Esophagus (tissue), 2 donors: Measurements from ENCODE around the gene PIK3R4. TPM values are rescaled to one million over a fixed set of nuclear protein-coding genes. Genes with fewer than 3 reads are reported as not detected.

Experiments used
- H3K27ac ChIP-seq, 2 donors: one replicate each; pipeline ENCODE4 v1.5.1; 2013; ENCODE audit warnings: low read depth in 2 of 2, mild to moderate bottlenecking in 2 of 2, inconsistent platforms in 1 of 2, low read length in 1 of 2, moderate library complexity in 1 of 2
- H3K27me3 ChIP-seq, 2 donors: one replicate each; pipeline ENCODE4 v1.6.1; 2013; ENCODE audit warnings: low read length in 2 of 2, control low read depth in 1 of 2, mild to moderate bottlenecking in 1 of 2; ENCODE audit not compliant: insufficient read depth in 2 of 2, control insufficient read depth in 1 of 2
- H3K36me3 ChIP-seq, 2 donors: one replicate each; pipeline ENCODE4 v1.6.1; 2013; ENCODE audit warnings: low read length in 1 of 2; ENCODE audit not compliant: control insufficient read depth in 2 of 2, insufficient read depth in 2 of 2
- H3K4me1 ChIP-seq, 2 donors: one replicate each; pipeline ENCODE4 v1.6.1; 2013; ENCODE audit warnings: low read length in 1 of 2; ENCODE audit not compliant: control insufficient read depth in 2 of 2, insufficient read depth in 2 of 2
- H3K4me3 ChIP-seq, 2 donors: one replicate each; pipeline ENCODE4 v1.5.1; 2013; ENCODE audit warnings: low read length in 2 of 2, mild to moderate bottlenecking in 2 of 2, low read depth in 1 of 2, moderate library complexity in 1 of 2
- H3K9me3 ChIP-seq, 2 donors: one replicate each; pipeline ENCODE4 v1.6.1; 2013; ENCODE audit warnings: mild to moderate bottlenecking in 2 of 2, low read depth in 1 of 2, low read length in 1 of 2, moderate library complexity in 1 of 2; ENCODE audit not compliant: control insufficient read depth in 2 of 2, insufficient read depth in 1 of 2
- WGBS, 2 donors: extraction: QIAGEN DNeasy Blood & Tissue Kit; methylation state at CpG; one replicate each; pipeline ENCODE4 v1.1.7; 2013; 5-methylcytosine and 5-hydroxymethylcytosine counted together
- polyA plus RNA-seq, 2 donors: library from polyadenylated mRNA; stranded (reverse); fragments of 200-250 nt; gene quantifications; one replicate each; pipeline ENCODE4 v1.2.3, GENCODE V29; 2013
- donor health status: healthy with polysubstance abuse.
- donor health status: Bipolar disorder and iron deficiency.

The PIK3R4 gene
- polyA plus RNA-seq, 2 donors: 17.9 to 20.7 TPM

DNA sequence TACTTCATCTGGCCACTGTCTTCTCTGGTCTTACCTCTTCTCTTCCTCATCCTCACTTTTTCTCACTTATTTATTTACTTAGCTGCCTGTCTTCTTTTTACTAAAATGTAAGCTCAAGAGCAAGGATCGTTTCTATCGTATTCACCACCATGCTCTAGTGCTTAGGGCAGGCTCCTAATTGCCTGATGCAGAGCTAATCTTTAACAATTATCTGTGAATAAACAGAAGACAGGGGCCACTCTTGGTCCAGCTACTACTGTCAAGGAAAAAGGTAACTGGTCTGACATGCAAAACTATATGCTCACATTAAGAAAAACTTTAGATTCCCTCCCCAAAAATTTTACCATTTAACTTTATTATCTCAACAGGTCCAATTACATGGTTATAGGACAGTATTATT is 17.5 kb downstream of the PIK3R4 start:
- 52 to 60% methylated on average over 2 of the region's 2 CpGs for WGBS, 2 donors
- H3K4me3 ChIP-seq: no peak overlapping the region
- H3K36me3 ChIP-seq: no peaks in the 10 kb centered on the region
- no peaks in the 10 kb centered on the region for H3K9me3 ChIP-seq
- no peaks in the 10 kb centered on the region for H3K27me3 ChIP-seq
- no peaks in the 10 kb centered on the region for H3K4me1 ChIP-seq
- no peak overlapping the region for H3K27ac ChIP-seq

DNA sequence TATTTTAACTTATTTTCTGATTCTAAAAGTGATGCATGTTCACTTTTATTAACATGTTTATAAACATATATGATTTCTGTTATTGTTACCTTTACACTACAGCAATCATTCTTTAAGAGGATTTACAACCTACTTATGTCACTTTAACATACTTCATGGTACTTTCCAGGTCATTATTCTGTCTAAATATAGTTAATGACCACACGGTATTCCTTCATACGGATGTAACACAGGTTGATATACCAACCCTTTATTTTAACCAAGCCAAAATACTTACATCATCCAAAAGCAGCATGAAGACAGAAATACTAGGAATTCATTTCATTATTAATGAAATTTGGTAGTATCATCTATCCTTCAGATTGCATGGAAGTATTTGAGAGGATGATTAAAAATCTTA is 18.6 kb downstream of the PIK3R4 start:
- Histone ChIP-seq H3K27ac (no peak overlapping the region), H3K9me3 (no peaks in the 10 kb centered on the region), H3K36me3 (no peaks in the 10 kb centered on the region), H3K27me3 (no peaks in the 10 kb centered on the region), H3K4me1 (no peaks in the 10 kb centered on the region), H3K4me3 (no peak overlapping the region)
- WGBS, 2 donors: 54 to 55% methylated on average over 2 of the region's 2 CpGs

DNA sequence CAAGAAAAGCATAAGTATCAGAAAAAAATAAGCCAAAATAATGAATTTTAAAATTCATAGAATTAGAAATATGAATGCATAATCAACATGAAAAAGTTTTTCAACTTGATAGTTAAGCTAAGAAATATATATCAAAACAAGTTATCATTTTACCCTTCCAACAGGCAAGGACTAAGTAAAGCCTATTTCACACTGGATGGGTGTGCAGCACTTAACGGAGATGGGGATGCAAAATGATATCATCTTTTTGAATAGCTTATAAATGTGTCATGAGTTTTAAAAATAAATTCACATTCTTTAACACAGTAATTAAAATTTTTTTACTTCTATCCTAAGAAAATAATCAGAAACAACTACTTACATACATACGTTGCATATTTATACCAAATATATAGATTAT is 20.9 kb downstream of the PIK3R4 start:
- Histone ChIP-seq H3K27ac (no peak overlapping the region), H3K4me3 (no peak overlapping the region), H3K36me3 (peaks cover 0 to under 1% of the 10 kb centered on the region in 2 donors), H3K9me3 (no peaks in the 10 kb centered on the region), H3K27me3 (no peaks in the 10 kb centered on the region), H3K4me1 (no peaks in the 10 kb centered on the region)
- 88 to 92% methylated on average over 2 of the region's 2 CpGs for WGBS, 2 donors

DNA sequence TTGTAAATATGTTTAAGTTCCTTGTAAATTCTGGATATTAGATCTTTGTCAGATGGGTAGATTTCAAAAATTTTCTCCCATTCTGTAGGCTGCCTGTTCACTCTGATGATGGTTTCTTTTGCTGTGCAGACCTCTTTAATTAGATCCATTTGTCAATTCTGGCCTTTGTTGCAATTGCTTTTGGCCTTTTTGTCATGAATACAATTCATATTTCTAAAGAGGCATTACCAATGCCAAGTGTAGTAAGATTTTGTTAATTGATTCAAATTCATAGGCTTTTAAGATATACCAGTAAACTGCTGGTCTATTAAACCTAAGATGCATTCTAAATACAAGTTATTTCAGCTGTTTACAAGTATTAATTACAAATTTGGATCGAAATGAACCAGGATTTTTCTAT is 31.0 kb downstream of the PIK3R4 start:
- Histone ChIP-seq H3K9me3 (no peaks in the 10 kb centered on the region), H3K27ac (no peak overlapping the region), H3K4me3 (no peak overlapping the region), H3K27me3 (no peaks in the 10 kb centered on the region), H3K36me3 (peaks cover 0 to 5% of the 10 kb centered on the region in 2 donors), H3K4me1 (no peaks in the 10 kb centered on the region)
- WGBS, 2 donors: 89 to 95% methylated on average over 1 of the region's 1 CpG

DNA sequence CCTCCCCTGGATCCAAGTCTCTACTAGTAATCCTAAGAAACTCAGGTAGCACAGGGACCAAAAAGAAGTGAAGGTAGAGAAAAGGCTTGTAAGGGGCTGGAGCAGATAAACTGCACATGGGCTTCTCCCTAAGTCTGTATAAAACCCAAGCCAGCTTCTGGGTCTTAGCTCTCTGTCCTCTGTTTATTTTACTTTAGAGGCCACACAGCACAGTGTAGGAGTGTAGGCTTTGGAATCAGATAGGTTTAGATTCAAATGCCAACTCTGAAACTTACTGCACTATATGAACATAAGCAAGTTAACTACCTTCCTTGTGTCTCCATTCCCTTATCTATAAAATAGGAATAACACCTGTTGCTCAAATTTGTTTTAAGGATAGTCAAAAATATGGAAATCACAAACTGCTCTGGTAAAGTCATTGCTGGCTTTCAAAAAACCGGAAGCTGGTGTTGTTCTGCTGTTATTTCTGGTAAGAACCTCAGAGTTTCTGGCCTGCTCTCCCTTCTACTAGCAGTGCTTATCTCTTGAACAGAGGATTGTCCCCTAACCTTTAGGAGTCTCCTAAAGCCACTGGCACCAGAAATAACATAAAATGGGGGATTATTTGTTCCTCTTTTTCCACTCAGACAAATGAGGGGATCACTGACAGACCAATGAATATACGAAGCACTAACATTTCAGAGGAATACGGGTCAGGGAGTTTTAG is 33.8 kb downstream of the PIK3R4 start:
- Histone ChIP-seq H3K36me3 (peaks cover 0 to 2% of the 10 kb centered on the region in 2 donors), H3K27ac (no peak overlapping the region), H3K4me1 (no peaks in the 10 kb centered on the region), H3K4me3 (no peak overlapping the region), H3K9me3 (no peaks in the 10 kb centered on the region), H3K27me3 (no peaks in the 10 kb centered on the region)
- WGBS, 2 donors: 87 to 92% methylated on average over 3 of the region's 3 CpGs

DNA sequence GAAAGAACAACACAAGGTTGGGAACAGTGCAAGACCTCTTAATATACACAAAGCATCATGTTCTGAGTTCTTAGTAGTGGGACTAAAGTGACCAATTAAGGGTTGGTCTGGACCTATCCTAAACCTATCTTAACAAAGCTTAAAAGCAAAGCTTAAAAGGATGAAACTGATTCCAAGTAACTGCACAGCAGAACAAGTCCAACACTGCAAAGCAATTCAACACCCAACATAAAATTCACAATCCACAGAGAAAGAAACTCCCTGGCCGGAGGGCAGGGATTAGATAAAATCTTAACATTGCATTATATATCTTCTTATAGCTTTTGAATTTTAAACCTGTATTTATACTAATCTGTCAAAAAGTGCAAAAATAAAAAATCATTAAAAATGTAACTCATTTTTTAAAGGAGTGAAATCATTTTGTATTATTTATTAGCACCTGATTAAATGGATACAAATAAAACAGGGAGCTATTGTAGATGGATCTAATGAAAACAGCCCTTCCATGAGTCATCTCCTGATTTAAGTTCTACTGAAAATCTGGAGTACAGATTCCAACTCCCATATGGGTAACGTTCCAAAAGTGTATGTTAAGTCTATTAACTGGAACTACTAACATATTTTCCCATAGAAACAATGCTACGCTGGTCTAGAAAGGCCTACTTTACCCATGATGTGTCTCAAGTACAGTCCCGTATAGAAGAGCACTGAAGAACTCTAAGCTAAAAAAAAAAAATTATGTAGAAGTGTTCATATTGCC is 34.9 kb downstream of the PIK3R4 start:
- no peak overlapping the region for H3K4me3 ChIP-seq
- H3K36me3 ChIP-seq: peaks cover 0 to 2% of the 10 kb centered on the region in 2 donors
- H3K27ac ChIP-seq: no peak overlapping the region
- no peaks in the 10 kb centered on the region for H3K27me3 ChIP-seq
- no peaks in the 10 kb centered on the region for H3K9me3 ChIP-seq
- no peaks in the 10 kb centered on the region for H3K4me1 ChIP-seq
- WGBS, 2 donors: 56 to 75% methylated on average over 4 of the region's 4 CpGs

DNA sequence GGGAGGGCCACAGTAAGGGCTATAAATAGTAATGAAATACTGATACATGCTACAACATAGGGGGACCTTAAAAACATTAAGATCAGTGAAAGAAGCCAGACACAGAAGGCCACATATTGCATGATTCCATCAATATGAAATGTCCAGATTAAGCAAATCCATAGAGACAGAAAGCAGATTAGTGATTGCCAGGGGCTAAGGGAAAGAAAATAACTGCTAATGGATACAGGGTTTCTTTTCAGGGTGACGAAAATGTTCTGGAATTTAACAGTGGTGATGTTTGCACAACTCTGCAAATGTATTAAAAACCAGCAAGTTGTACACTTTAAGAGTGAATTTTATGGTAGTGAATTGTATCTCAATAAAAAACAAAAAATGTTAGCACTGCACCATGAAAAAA is 37.0 kb downstream of the PIK3R4 start:
- H3K36me3 ChIP-seq: no peaks in the 10 kb centered on the region
- no peaks in the 10 kb centered on the region for H3K4me1 ChIP-seq
- no peaks in the 10 kb centered on the region for H3K9me3 ChIP-seq
- H3K27ac ChIP-seq: no peak overlapping the region
- WGBS, 2 donors: 90% methylated on average over 1 of the region's 1 CpG
- H3K4me3 ChIP-seq: no peak overlapping the region
- no peaks in the 10 kb centered on the region for H3K27me3 ChIP-seq

DNA sequence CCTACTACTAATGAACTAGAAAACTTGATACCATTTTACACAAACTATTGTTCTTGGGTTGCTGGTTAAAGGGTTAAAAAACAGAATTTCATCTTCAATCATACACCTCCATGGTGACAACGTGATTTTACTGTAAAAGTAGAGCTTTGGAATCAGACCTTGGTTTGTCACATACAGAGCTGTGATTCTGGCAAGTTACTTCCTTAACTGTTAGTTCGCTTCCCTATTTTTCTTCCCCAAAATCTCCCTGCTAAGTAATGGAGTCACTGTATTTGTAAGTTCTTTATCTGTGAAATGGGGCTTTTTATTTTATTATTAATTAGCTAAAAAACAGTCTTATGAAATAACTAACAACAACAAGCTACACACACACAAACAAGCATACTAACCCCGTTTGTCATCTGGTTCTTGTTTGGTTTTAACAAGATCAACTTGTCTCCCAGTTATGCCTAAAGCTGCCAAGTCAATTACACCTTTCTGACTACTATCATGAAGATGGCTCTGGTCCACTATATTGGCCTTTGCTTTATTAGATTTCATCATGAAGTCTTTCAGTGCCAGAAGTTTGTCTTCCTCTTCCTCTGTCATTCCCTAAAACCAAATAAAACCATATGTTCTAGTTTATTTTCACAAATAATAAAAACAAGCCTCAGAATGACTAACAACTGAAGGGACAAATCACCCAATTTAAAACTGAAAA is 38.6 kb downstream of the PIK3R4 start:
- Histone ChIP-seq H3K4me1 (no peaks in the 10 kb centered on the region), H3K27ac (no peak overlapping the region), H3K36me3 (peaks cover 0 to 1% of the 10 kb centered on the region in 2 donors), H3K4me3 (no peak overlapping the region), H3K9me3 (no peaks in the 10 kb centered on the region), H3K27me3 (no peaks in the 10 kb centered on the region)
- WGBS, 2 donors: 71 to 76% methylated on average over 3 of the region's 3 CpGs

DNA sequence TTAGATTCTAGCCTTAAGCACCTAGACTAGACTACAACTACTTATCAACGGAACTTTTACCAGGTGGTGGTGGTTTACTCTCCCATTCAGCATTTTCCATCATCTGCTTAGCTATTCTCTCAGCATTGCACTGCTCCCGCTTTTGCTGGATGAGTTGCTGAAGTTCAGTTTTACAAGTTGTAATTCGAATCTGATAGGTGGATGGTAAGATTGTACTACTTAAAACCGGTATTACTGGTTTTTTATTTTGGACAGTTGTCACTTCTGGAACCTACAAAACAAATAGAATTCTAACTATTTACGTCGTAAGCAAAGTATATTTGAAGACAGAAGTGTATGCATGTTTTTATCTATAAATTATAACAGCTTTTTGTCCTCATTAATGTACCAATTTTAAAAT is 41.1 kb downstream of the PIK3R4 start:
- no peaks in the 10 kb centered on the region for H3K9me3 ChIP-seq
- no peaks in the 10 kb centered on the region for H3K4me1 ChIP-seq
- 61 to 66% methylated on average over 6 of the region's 6 CpGs for WGBS, 2 donors
- H3K27me3 ChIP-seq: no peaks in the 10 kb centered on the region
- no peak overlapping the region for H3K27ac ChIP-seq
- H3K4me3 ChIP-seq: no peak overlapping the region
- peaks cover 0 to 3% of the 10 kb centered on the region in 2 donors for H3K36me3 ChIP-seq
